GM23248 (cell line): Measurements from ENCODE around the gene XRCC5.

Experiments used
- EZH2 ChIP-seq: fragments of 200-600 bp; sonication (generic); IDR thresholded peaks from 2 replicates; pipeline ENCODE4 v1.6.1; 2018; ENCODE audit warnings: antibody characterized with exemption, mild to moderate bottlenecking; ENCODE audit not compliant: insufficient read depth, poor library complexity, severe bottlenecking
- EZH2phosphoT487 ChIP-seq: fragments of 200-600 bp; sonication (generic); IDR thresholded peaks from 2 replicates; pipeline ENCODE4 v1.6.1; 2018; ENCODE audit warnings: antibody characterized with exemption, moderate library complexity, mild to moderate bottlenecking, low read depth; ENCODE audit not compliant: insufficient read depth

- TF ChIP-seq EZH2 = no peak
- TF ChIP-seq EZH2phosphoT487 = no peak
Observed at GRCh38 chr2:216219861-216220260, 110.7 kb downstream of the XRCC5 start.
